H1 (cell line): ENCODE results near the gene SAFB. TPM values are rescaled to one million over a fixed set of nuclear protein-coding genes. Genes with fewer than 3 reads are reported as not detected.

Source experiments
- CTCF ChIA-PET: fragments of 300-600 bp; sonication (Branson Sonifier 250); formaldehyde crosslinking; loops from one replicate; lab custom pipeline; 2021; ENCODE audit not compliant: partially characterized antibody; lab: Charles Lee
- POLR2A ChIA-PET: fragments of 300-600 bp; sonication (Branson Sonifier 250); formaldehyde crosslinking; loops from one replicate; lab custom pipeline; 2021; ENCODE audit warnings: inconsistent platforms; ENCODE audit not compliant: partially characterized antibody; lab: Charles Lee
- DNase-seq, 2 experiments: peaks; one replicate each; pipeline versions ENCODE4 v3.0.0 to v3.0.0-alpha.2; 2010 to 2022; ENCODE audit warnings: low spot score in 2 of 2, low read depth in 1 of 2, mixed read lengths in 1 of 2
- FAIRE-seq: peaks from 2 replicates; lab custom pipeline; 2011; peaks lifted over from hg19 to GRCh38; lab: Jason Lieb, UNC
- H2AFZ ChIP-seq: 2 replicates; pipeline ENCODE4 v1.8.1; 2012; ENCODE audit warnings: low read length, inconsistent platforms
- H2AK5ac ChIP-seq: 2 replicates; pipeline ENCODE4 v1.6.1; 2013; ENCODE audit warnings: low read depth, low read length
- H2BK120ac ChIP-seq: replicated peaks from 2 replicates; pipeline ENCODE3; 2013; ENCODE audit warnings: low read depth, low read length, inconsistent platforms
- H2BK12ac ChIP-seq: 2 replicates; pipeline ENCODE4 v1.6.1; 2013; ENCODE audit warnings: low read depth, low read length
- H2BK15ac ChIP-seq: 2 replicates; pipeline ENCODE4 v1.6.1; 2013; ENCODE audit warnings: low read length
- H2BK20ac ChIP-seq: 2 replicates; pipeline ENCODE4 v1.6.1; 2013; ENCODE audit warnings: low read length
- H2BK5ac ChIP-seq: 2 replicates; pipeline ENCODE4 v1.6.1; 2013; ENCODE audit warnings: low read depth, low read length
- H3K14ac ChIP-seq: 2 replicates; pipeline ENCODE4 v1.6.1; 2013; ENCODE audit warnings: inconsistent platforms; ENCODE audit not compliant: insufficient read length
- H3K18ac ChIP-seq: 2 replicates; pipeline ENCODE4 v1.6.1; 2013; ENCODE audit warnings: low read length; ENCODE audit errors: extremely low read depth
- H3K23ac ChIP-seq: 2 replicates; pipeline ENCODE4 v1.6.1; 2013; ENCODE audit warnings: inconsistent platforms; ENCODE audit not compliant: insufficient read length
- H3K23me2 ChIP-seq: 2 replicates; pipeline ENCODE4 v1.6.1; 2013; ENCODE audit warnings: low read depth, low read length
- H3K27ac ChIP-seq: 2 replicates; pipeline ENCODE4 v1.6.1; 2011; ENCODE audit warnings: low read depth, low read length, inconsistent platforms
- H3K27me3 ChIP-seq, 4 experiments: replicated peaks in 1 of 4; 1 replicate in 1 of 4; 2 replicates in 3 of 4; pipeline versions ENCODE4 v1.6.1 to v1.8.1; 2011 to 2013; ENCODE audit warnings: low read length in 3 of 4, mild to moderate bottlenecking in 3 of 4, inconsistent platforms in 2 of 4, mixed read lengths in 2 of 4, moderate library complexity in 1 of 4; ENCODE audit not compliant: control insufficient read depth in 3 of 4, insufficient read depth in 3 of 4; ENCODE audit errors: extremely low read depth in 1 of 4
- H3K36me3 ChIP-seq, 4 experiments: 2 replicates each; pipeline versions ENCODE4 v1.6.1 to v1.8.1; 2011 to 2013; ENCODE audit warnings: mild to moderate bottlenecking in 4 of 4, low read length in 3 of 4, moderate library complexity in 2 of 4, control low read depth in 1 of 4, inconsistent platforms in 1 of 4; ENCODE audit not compliant: insufficient read depth in 4 of 4, control insufficient read depth in 2 of 4
- H3K4ac ChIP-seq: replicated peaks from 2 replicates; pipeline ENCODE3; 2013; ENCODE audit warnings: low read length, low read depth, mixed read lengths, inconsistent platforms; ENCODE audit not compliant: insufficient read length
- H3K4me1 ChIP-seq, 4 experiments: replicated peaks in 1 of 4; 1 replicate in 1 of 4; 2 replicates in 3 of 4; pipeline versions ENCODE4 v1.6.1 to v1.8.1; 2011 to 2013; ENCODE audit warnings: low read length in 3 of 4, inconsistent platforms in 2 of 4, mixed read lengths in 1 of 4; ENCODE audit not compliant: insufficient read depth in 4 of 4, control insufficient read depth in 3 of 4
- H3K4me2 ChIP-seq, 2 experiments: 2 replicates each; pipeline versions ENCODE4 v1.6.1 to v1.8.1; 2011 to 2013; ENCODE audit warnings: low read depth in 2 of 2, low read length in 2 of 2, control low read depth in 1 of 2, inconsistent platforms in 1 of 2, mild to moderate bottlenecking in 1 of 2; ENCODE audit not compliant: insufficient read depth in 1 of 2
- H3K4me3 ChIP-seq, 4 experiments: fragments of 200-600, 300-600 bp in 1 of 4; sonication (generic), shearing (Covaris generic), sonication (Bioruptor Twin) in 1 of 4; 2 replicates each; pipeline versions ENCODE4 v1.5.1 to v1.8.1; 2011 to 2016; ENCODE audit warnings: low read length in 4 of 4, low read depth in 3 of 4, control low read depth in 2 of 4, inconsistent platforms in 2 of 4, mild to moderate bottlenecking in 2 of 4, mixed read lengths in 1 of 4, moderate library complexity in 1 of 4; ENCODE audit not compliant: insufficient read depth in 2 of 4; ENCODE audit errors: extremely low read depth in 1 of 4
- H3K56ac ChIP-seq: replicated peaks from 2 replicates; pipeline ENCODE3; 2013; ENCODE audit warnings: low read depth, mild to moderate bottlenecking, mixed read lengths, low read length, inconsistent platforms; ENCODE audit not compliant: insufficient read length
- H3K79me1 ChIP-seq: 2 replicates; pipeline ENCODE4 v1.6.1; 2013; ENCODE audit warnings: low read depth, low read length, control low read depth
- H3K79me2 ChIP-seq, 2 experiments: 2 replicates each; pipeline versions ENCODE4 v1.6.1 to v1.8.1; 2012 to 2013; ENCODE audit warnings: low read length in 2 of 2, mild to moderate bottlenecking in 2 of 2, inconsistent platforms in 1 of 2; ENCODE audit not compliant: insufficient read depth in 2 of 2, control insufficient read depth in 1 of 2
- H3K9ac ChIP-seq, 4 experiments: replicated peaks in 1 of 4; 1 replicate in 1 of 4; 2 replicates in 3 of 4; pipeline versions ENCODE4 v1.6.1 to v1.8.1; 2011 to 2013; ENCODE audit warnings: low read depth in 3 of 4, low read length in 3 of 4, control low read depth in 2 of 4, mild to moderate bottlenecking in 2 of 4, moderate library complexity in 2 of 4, inconsistent platforms in 1 of 4; ENCODE audit errors: extremely low read depth in 1 of 4
- H3K9me3 ChIP-seq, 2 experiments: 2 replicates each; pipeline versions ENCODE4 v1.6.1 to v1.8.1; 2012 to 2013; ENCODE audit warnings: mild to moderate bottlenecking in 2 of 2, moderate library complexity in 2 of 2, control low read depth in 1 of 2, inconsistent platforms in 1 of 2, low read depth in 1 of 2, low read length in 1 of 2, mixed read lengths in 1 of 2; ENCODE audit not compliant: insufficient read depth in 2 of 2
- H4K20me1 ChIP-seq, 2 experiments: replicated peaks in 1 of 2; 2 replicates each; pipeline versions ENCODE3 to v1.8.1; 2011 to 2013; ENCODE audit warnings: inconsistent platforms in 2 of 2, low read length in 2 of 2, mild to moderate bottlenecking in 1 of 2; ENCODE audit not compliant: insufficient read depth in 2 of 2, control insufficient read depth in 1 of 2
- H4K5ac ChIP-seq: 2 replicates; pipeline ENCODE4 v1.6.1; 2013; ENCODE audit warnings: low read length, low read depth, mixed read lengths, inconsistent platforms; ENCODE audit not compliant: insufficient read length
- H4K8ac ChIP-seq: 2 replicates; pipeline ENCODE4 v1.8.0; 2013; ENCODE audit warnings: mild to moderate bottlenecking, moderate library complexity, low read length, inconsistent platforms; ENCODE audit not compliant: insufficient read depth; ENCODE audit errors: extremely low read depth
- H4K91ac ChIP-seq: replicated peaks from 2 replicates; pipeline ENCODE3; 2013; ENCODE audit warnings: low read length, mixed read lengths, inconsistent platforms; ENCODE audit not compliant: insufficient read length
- BRCA1 ChIP-seq: IDR thresholded peaks from 2 replicates; pipeline ENCODE4 v1.6.1; 2012; ENCODE audit warnings: low read depth, low read length, improper control_type of control experiment
- CBX5 ChIP-seq: fragments of 300-800, 300-1000 bp; sonication (generic); IDR thresholded peaks from 2 replicates; pipeline ENCODE4 v1.7.1; 2016; ENCODE audit warnings: antibody characterized with exemption, low read length, low read depth
- HDAC6 ChIP-seq: IDR thresholded peaks from one replicate; pipeline ENCODE4 v1.7.1; 2012; ENCODE audit warnings: low read depth, mild to moderate bottlenecking, inconsistent platforms, low read length, moderate library complexity
- JUND ChIP-seq: IDR thresholded peaks from 2 replicates; pipeline ENCODE4 v1.6.1; 2011; ENCODE audit warnings: mild to moderate bottlenecking, improper control_type of control experiment, low read length
- PHF8 ChIP-seq: fragments of 200-600 bp; sonication (generic); conservative IDR thresholded peaks from 2 replicates; pipeline ENCODE4 v1.7.1; 2012; ENCODE audit warnings: low read depth, mild to moderate bottlenecking, inconsistent platforms, low read length, moderate library complexity
- RAD21 ChIP-seq, 2 experiments: IDR thresholded peaks in 1 of 2; conservative IDR thresholded peaks in 1 of 2; 2 replicates each; pipeline ENCODE4 v1.6.1; 2011; ENCODE audit warnings: low read depth in 2 of 2, low read length in 2 of 2, improper control_type of control experiment in 1 of 2, inconsistent platforms in 1 of 2, mild to moderate bottlenecking in 1 of 2, moderate library complexity in 1 of 2
- RFX5 ChIP-seq: IDR thresholded peaks from 2 replicates; pipeline ENCODE4 v1.6.1; 2011; ENCODE audit warnings: low read depth, low read length, improper control_type of control experiment, borderline replicate concordance
- SIX5 ChIP-seq: IDR thresholded peaks from 2 replicates; pipeline ENCODE4 v1.6.1; 2011; ENCODE audit warnings: mild to moderate bottlenecking, low read depth, low read length
- SRF ChIP-seq: IDR thresholded peaks from 2 replicates; pipeline ENCODE4 v1.6.1; 2011; ENCODE audit warnings: mild to moderate bottlenecking, low read depth, low read length, moderate library complexity
- TAF1 ChIP-seq: IDR thresholded peaks from 2 replicates; pipeline ENCODE4 v1.6.1; 2011; ENCODE audit warnings: mild to moderate bottlenecking, low read depth, low read length
- TAF7 ChIP-seq: optimal IDR thresholded peaks from 2 replicates; pipeline ENCODE3; 2011; ENCODE audit warnings: low read depth, mild to moderate bottlenecking, inconsistent platforms, low read length, moderate library complexity, borderline replicate concordance
- TBP ChIP-seq: IDR thresholded peaks from 2 replicates; pipeline ENCODE4 v1.6.1; 2011; ENCODE audit warnings: low read depth, low read length, improper control_type of control experiment
- ZNF274 ChIP-seq: IDR thresholded peaks from 2 replicates; pipeline ENCODE4 v1.7.0; 2012; ENCODE audit warnings: low read length, borderline replicate concordance; ENCODE audit errors: extremely low read depth
- WGBS, 2 experiments: shearing (Covaris generic) in 1 of 2; methylation state at CpG; one replicate each; pipeline versions ENCODE4 v1.1.6 to v1.1.7; 2013 to 2015; ENCODE audit warnings: low lambda C conversion rate in 2 of 2, mixed read lengths in 2 of 2, inconsistent platforms in 1 of 2, low coverage in 1 of 2, missing lambda C conversion rate in 1 of 2; ENCODE audit not compliant: insufficient replicate concordance in 2 of 2, insufficient coverage in 1 of 2, insufficient read length in 1 of 2; ENCODE audit errors: extremely low coverage in 1 of 2, missing lambda C conversion rate in 1 of 2; 5-methylcytosine and 5-hydroxymethylcytosine counted together
- polyA plus RNA-seq, 7 experiments: library from polyadenylated mRNA; depleted of rRNA in 3 of 7; stranded (reverse) in 5 of 7; unstranded in 2 of 7; fragments of >200 nt in 5 of 7; fragments of 200-250 nt in 2 of 7; gene quantifications; 1 replicate in 5 of 7; 2 replicates in 1 of 7; 4 replicates in 1 of 7; pipeline versions ENCODE4 v1.2.1 to v1.2.3, GENCODE V29; 2011 to 2013; ENCODE audit warnings: missing spikeins in 2 of 7, mixed read lengths in 2 of 7
- total RNA-seq: library from RNA; stranded (reverse); fragmentation: NEBNext Ultra II Directional; extraction: Animal tissue kit (Norgen Biotek cat#: 25700); gene quantifications from 2 replicates; pipeline ENCODE4 v1.2.1, GENCODE V29; 2021
- TF ChIP-seq, protein P1 (sequence below): IDR thresholded peaks from 2 replicates; pipeline ENCODE4 v1.6.1; 2011; ENCODE audit warnings: low read depth, mild to moderate bottlenecking, low read length; ENCODE audit not compliant: insufficient read depth

SAFB gene
- total and polyA plus RNA-seq, 2 of the 8 experiments (the other 6 are each of a cell fraction or from before 2014, with no cell fraction given) = 27.0 to 110 TPM

DNA sequence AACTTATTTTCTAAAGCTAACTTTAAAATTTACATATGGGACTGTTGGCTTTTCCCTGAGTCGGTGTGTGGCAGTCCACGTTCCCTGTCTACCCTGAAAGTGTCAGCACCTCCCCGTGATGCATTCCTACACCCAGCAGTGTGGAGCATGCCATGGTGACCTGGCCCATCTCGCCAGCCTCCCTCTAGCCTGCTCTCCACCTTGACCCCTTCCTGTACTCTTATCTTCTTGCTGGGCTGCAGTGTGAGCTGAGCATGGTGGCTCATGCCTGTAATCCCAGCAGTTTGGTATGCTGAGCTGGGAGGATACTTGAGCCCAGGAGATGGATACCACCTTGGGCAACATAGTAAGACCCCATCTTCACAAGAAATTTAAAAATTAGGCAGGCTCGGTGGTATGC is 32.0 kb downstream of the SAFB start:
- Histone ChIP-seq H3K9me3 (no peaks in the 10 kb centered on the region), H4K20me1 (peaks cover 0 to 6% of the 10 kb centered on the region in 2 experiments), H2BK120ac (no peak overlapping the region), H3K14ac (no peak overlapping the region), H3K4me1 (no peaks in the 10 kb centered on the region), H3K27me3 (no peaks in the 10 kb centered on the region), H3K23ac (no peak overlapping the region), H3K79me2 (no peaks in the 10 kb centered on the region), H2AFZ (no peak overlapping the region), H3K18ac (no peak overlapping the region), H4K8ac (no peak overlapping the region), H4K91ac (no peak overlapping the region), H2BK12ac (no peak overlapping the region), H2AK5ac (no peak overlapping the region), H3K4me2 (no peak overlapping the region), H2BK5ac (no peak overlapping the region; the same call in 1 of the 2 replicates), H3K9ac (no peak overlapping the region), H3K4ac (no peak overlapping the region), H3K79me1 (no peaks in the 10 kb centered on the region; the same call in 1 of the 2 replicates), H3K27ac (no peak overlapping the region), H2BK20ac (no peak overlapping the region), H3K56ac (no peak overlapping the region), H3K23me2 (no peaks in the 10 kb centered on the region), H4K5ac (no peak overlapping the region), H2BK15ac (no peak overlapping the region), H3K4me3 (no peak overlapping the region), H3K36me3 (peaks cover 43 to 87% (median 73%) of the 10 kb centered on the region in 4 experiments)
- CTCF ChIA-PET = interaction anchor here (0.7 to 1.1 kb wide), 3 partner anchors 10 to 59 kb away, joined by 3 to 5 read pairs (median 3); partner anchors contain the start of gene RPL36
- FAIRE-seq (no peak), DNase-seq (no peak)
- POLR2A ChIA-PET = interaction anchor here (1.1 to 1.2 kb wide), 3 partner anchors 13 to 58 kb away, joined by 3 to 4 read pairs (median 3); partner anchors contain the start of gene RPL36
- WGBS, 2 experiments = 89% methylated on average over 5 of the region's 5 CpGs; no CpG with 5 or more reads in 1 of the 2 experiments
- TF ChIP-seq TBP = no peak
- TF ChIP-seq HDAC6 = no peak
- no peak for TF ChIP-seq TAF1
- TF ChIP-seq, protein P1, sequence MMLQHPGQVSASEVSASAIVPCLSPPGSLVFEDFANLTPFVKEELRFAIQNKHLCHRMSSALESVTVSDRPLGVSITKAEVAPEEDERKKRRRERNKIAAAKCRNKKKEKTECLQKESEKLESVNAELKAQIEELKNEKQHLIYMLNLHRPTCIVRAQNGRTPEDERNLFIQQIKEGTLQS = no peak
- no peak for TF ChIP-seq RAD21 (IDR thresholded peaks at IDR 0.05 in 1 of 2, conservative IDR thresholded peaks at IDR 0.05 in 1 of 2; ENCODE audit: low read depth in 2 of 2, low read length in 2 of 2)
- no peak for TF ChIP-seq ZNF274
- TF ChIP-seq SRF = no peak
- no peak for TF ChIP-seq TAF7
- no peak for TF ChIP-seq RFX5
- TF ChIP-seq CBX5 = no peak
- TF ChIP-seq BRCA1 = no peak
- no peak for TF ChIP-seq PHF8
- no peak for TF ChIP-seq JUND
- no peak for TF ChIP-seq SIX5
